Suprapubic skin (tissue), 4 donors: Measurements from ENCODE around the gene UNKL.

Experiments
- POLR2A ChIP-seq, 2 donors: fragments of 450-650 bp; IDR thresholded peaks; one replicate each; pipeline ENCODE4 v1.6.1; 2017; ENCODE audit warnings: antibody characterized with exemption in 2 of 2, mild to moderate bottlenecking in 2 of 2, moderate library complexity in 2 of 2
- POLR2AphosphoS5 ChIP-seq, 3 donors: sonication (generic); formaldehyde crosslinking; IDR thresholded peaks; one replicate each; pipeline ENCODE4 v1.6.1; 2017; ENCODE audit warnings: antibody characterized with exemption in 3 of 3
- TF ChIP-seq, protein P1 (sequence below), 2 donors: fragments of 200-600 bp in 1 of 2; fragments of 450-650 bp in 1 of 2; sonication (generic) in 1 of 2; IDR thresholded peaks; one replicate each; pipeline ENCODE4 v1.5.1; 2016 to 2019; ENCODE audit warnings: antibody characterized with exemption in 2 of 2, mild to moderate bottlenecking in 1 of 2, moderate library complexity in 1 of 2

DNA sequence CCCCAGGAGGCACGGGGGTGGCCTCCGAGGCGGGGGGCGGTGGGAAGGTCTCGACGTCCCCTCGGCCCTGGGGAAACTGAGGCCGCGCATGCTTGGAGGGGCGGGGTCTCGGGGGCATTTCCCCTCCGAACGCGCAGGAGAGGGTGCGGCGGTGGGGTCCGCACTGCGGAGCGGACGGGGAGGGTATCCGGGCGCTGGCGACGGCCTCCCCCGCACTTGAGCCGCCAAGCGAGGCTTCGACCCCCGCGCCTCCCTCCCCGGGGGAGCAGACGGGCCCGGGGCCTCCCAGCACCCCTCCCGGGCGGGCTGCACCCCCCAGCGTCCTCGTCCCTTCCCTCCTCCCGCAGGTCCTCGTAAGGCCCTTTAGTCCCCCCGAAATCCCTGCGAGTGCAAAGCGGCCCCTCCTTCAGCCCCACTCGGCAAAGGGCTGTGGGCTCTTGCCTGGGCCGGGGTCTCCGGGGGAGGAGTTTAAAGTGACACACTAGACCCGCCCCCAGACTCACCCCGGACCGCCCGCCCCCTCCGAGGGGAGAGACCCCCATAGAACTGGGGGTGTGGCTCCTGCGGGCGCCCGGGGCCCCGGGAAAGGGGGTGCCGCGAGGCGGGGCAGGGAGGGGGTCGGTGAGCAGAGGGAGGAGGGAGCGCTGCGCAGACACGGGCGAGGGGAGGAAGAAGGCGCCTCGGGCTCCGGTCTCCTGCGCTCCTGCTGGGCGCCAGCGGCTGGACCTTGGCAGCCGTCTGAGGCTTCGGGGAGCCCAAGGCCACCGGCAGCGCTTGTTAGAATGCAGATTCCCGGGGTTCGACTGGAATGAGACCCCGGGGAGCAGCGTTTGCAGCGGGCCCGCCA is 80.4 kb downstream of the UNKL start:
- TF ChIP-seq POLR2A (IDR thresholded peaks at IDR 0.05): no peak
- TF ChIP-seq, protein P1, sequence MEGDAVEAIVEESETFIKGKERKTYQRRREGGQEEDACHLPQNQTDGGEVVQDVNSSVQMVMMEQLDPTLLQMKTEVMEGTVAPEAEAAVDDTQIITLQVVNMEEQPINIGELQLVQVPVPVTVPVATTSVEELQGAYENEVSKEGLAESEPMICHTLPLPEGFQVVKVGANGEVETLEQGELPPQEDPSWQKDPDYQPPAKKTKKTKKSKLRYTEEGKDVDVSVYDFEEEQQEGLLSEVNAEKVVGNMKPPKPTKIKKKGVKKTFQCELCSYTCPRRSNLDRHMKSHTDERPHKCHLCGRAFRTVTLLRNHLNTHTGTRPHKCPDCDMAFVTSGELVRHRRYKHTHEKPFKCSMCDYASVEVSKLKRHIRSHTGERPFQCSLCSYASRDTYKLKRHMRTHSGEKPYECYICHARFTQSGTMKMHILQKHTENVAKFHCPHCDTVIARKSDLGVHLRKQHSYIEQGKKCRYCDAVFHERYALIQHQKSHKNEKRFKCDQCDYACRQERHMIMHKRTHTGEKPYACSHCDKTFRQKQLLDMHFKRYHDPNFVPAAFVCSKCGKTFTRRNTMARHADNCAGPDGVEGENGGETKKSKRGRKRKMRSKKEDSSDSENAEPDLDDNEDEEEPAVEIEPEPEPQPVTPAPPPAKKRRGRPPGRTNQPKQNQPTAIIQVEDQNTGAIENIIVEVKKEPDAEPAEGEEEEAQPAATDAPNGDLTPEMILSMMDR (IDR thresholded peaks at IDR 0.05): no peak
- TF ChIP-seq POLR2AphosphoS5 (IDR thresholded peaks at IDR 0.05): no peak
